HepG2 (cell line): ENCODE data around the gene MPP3. TPM values are rescaled to one million over a fixed set of nuclear protein-coding genes. Genes with fewer than 3 reads are reported as not detected.

ENCODE experiments used
- ATAC-seq: fragments of 200-7000 bp; cut with Tn5 transposase; 3 replicates; pipeline ENCODE4 v1.9.1; 2020; ENCODE audit warnings: mild to moderate bottlenecking, moderate library complexity
- BruUV-seq: library from RNA; stranded (reverse); fragments of 400-500 nt; replicated peaks from 2 replicates; lab custom pipeline; 2021; lab: Mats Ljungman, UMichigan
- CTCF ChIA-PET: fragments of 300-600 bp; formaldehyde crosslinking; extraction: SDS; loops from one replicate; lab custom pipeline; 2021; ENCODE audit warnings: low total read pairs, inconsistent platforms, low intra/inter-chr PET ratio; lab: Yijun Ruan, JAX
- POLR2A ChIA-PET: fragments of 350-600 bp; sonication (Branson Sonifier 250); formaldehyde crosslinking; loops from one replicate; lab custom pipeline; 2020; ENCODE audit warnings: antibody characterized with exemption, inconsistent platforms; lab: Yijun Ruan, JAX
- DNase-seq: peaks from one replicate; pipeline ENCODE4 v3.0.0-alpha.2; 2015; ENCODE audit warnings: low spot score
- FAIRE-seq: peaks from 3 replicates; lab custom pipeline; 2011; peaks lifted over from hg19 to GRCh38; lab: Jason Lieb, UNC
- H2AFZ ChIP-seq: one replicate; pipeline ENCODE4 v1.6.1; 2011; ENCODE audit warnings: low read length, inconsistent platforms
- H3K27ac ChIP-seq: fragments of 300-600 bp; 3 replicates; pipeline ENCODE4 v1.8.0; 2011; ENCODE audit warnings: mixed run types, mild to moderate bottlenecking, mixed read lengths, low read length, inconsistent platforms; ENCODE audit not compliant: insufficient read depth; ENCODE audit errors: extremely low read length
- H3K27me3 ChIP-seq, 2 experiments: fragments of 200-600 bp in 1 of 2; 2 replicates in 1 of 2; 3 replicates in 1 of 2; pipeline versions ENCODE4 v1.6.0 to v1.8.0; 2011; ENCODE audit warnings: low read length in 2 of 2, mild to moderate bottlenecking in 2 of 2, moderate library complexity in 2 of 2, inconsistent platforms in 1 of 2; ENCODE audit not compliant: insufficient read depth in 2 of 2, control insufficient read depth in 1 of 2
- H3K36me3 ChIP-seq, 2 experiments: fragments of 200-600 bp in 1 of 2; replicated peaks in 1 of 2; 2 replicates in 1 of 2; 3 replicates in 1 of 2; pipeline versions ENCODE4 v1.5.1 to v1.8.0; 2011; ENCODE audit warnings: low read length in 2 of 2, inconsistent platforms in 1 of 2; ENCODE audit not compliant: insufficient read depth in 2 of 2, control insufficient read depth in 1 of 2
- H3K4me1 ChIP-seq: 2 replicates; pipeline ENCODE4 v1.5.1; 2012; ENCODE audit warnings: low read length, inconsistent platforms; ENCODE audit not compliant: insufficient read depth
- H3K4me2 ChIP-seq: 2 replicates; pipeline ENCODE4 v1.6.0; 2011; ENCODE audit warnings: low read depth, low read length, inconsistent platforms
- H3K4me3 ChIP-seq, 3 experiments: fragments of 200-600 bp in 1 of 3; sonication (generic), shearing (Covaris generic) in 1 of 3; replicated peaks in 1 of 3; 2 replicates each; pipeline ENCODE4 v1.5.1; 2011 to 2016; ENCODE audit warnings: low read length in 3 of 3, inconsistent platforms in 2 of 3, low read depth in 2 of 3, mild to moderate bottlenecking in 2 of 3, control low read depth in 1 of 3, mixed read lengths in 1 of 3; ENCODE audit not compliant: insufficient read depth in 1 of 3
- H3K79me2 ChIP-seq: one replicate; pipeline ENCODE4 v1.6.1; 2011; ENCODE audit warnings: low read length, inconsistent platforms; ENCODE audit not compliant: insufficient read depth
- H3K9ac ChIP-seq: 2 replicates; pipeline ENCODE4 v1.6.0; 2011; ENCODE audit warnings: mild to moderate bottlenecking, low read depth, low read length, inconsistent platforms; ENCODE audit not compliant: insufficient read depth
- H3K9me3 ChIP-seq: 2 replicates; pipeline ENCODE4 v1.5.1; 2012; ENCODE audit warnings: mild to moderate bottlenecking, low read length
- H4K20me1 ChIP-seq: 2 replicates; pipeline ENCODE4 v1.6.0; 2011; ENCODE audit warnings: inconsistent platforms, mild to moderate bottlenecking, low read length, moderate library complexity; ENCODE audit not compliant: insufficient read depth
- SRSF4 ChIP-seq: fragments of 200-400 bp; formaldehyde crosslinking; IDR thresholded peaks from one replicate; pipeline ENCODE4 v1.6.1; 2018; ENCODE audit warnings: mild to moderate bottlenecking, low read depth, low read length, moderate library complexity; ENCODE audit not compliant: poor library complexity, severe bottlenecking
- ZBTB14 ChIP-seq: sonication (generic); formaldehyde crosslinking; IDR thresholded peaks from 2 replicates; pipeline ENCODE4 v1.4.0; 2020; ENCODE audit warnings: missing genetic modification reagents
- ZBTB34 ChIP-seq: sonication (generic); formaldehyde crosslinking; IDR thresholded peaks from 2 replicates; pipeline ENCODE4 v1.8.0; 2022; ENCODE audit warnings: mild to moderate bottlenecking, missing genetic modification reagents
- ZNF235 ChIP-seq: sonication (generic); formaldehyde crosslinking; IDR thresholded peaks from 2 replicates; pipeline ENCODE4 v1.8.1; 2023; ENCODE audit warnings: mild to moderate bottlenecking, missing genetic modification reagents, borderline replicate concordance
- ZNF407 ChIP-seq: sonication (generic); formaldehyde crosslinking; IDR thresholded peaks from one replicate; pipeline ENCODE4 v1.5.1; 2020; ENCODE audit warnings: mild to moderate bottlenecking, missing genetic modification reagents; ENCODE audit errors: not compliant biosample characterization
- ZNF546 ChIP-seq: sonication (generic); formaldehyde crosslinking; conservative IDR thresholded peaks from 2 replicates; pipeline ENCODE4 v1.8.1; 2023; ENCODE audit warnings: mild to moderate bottlenecking, missing genetic modification reagents
- WGBS: methylation state at CpG from one replicate; pipeline ENCODE4 v1.1.6; 2017; ENCODE audit warnings: low lambda C conversion rate; 5-methylcytosine and 5-hydroxymethylcytosine counted together
- in situ Hi-C: cut with HindIII; loops from 2 replicates; pipeline ENCODE4 v1.10.0; 2017; ENCODE audit warnings: low pct_unique_long_range_greater_than_20kb; ENCODE audit not compliant: extremely low pct_ligation_motif_present
- intact Hi-C: fragments of 100-400 bp; cut with micrococcal nuclease; formaldehyde crosslinking; loops from one replicate; pipeline ENCODE4 v1.10.0; 2022; ENCODE audit not compliant: unreplicated experiment
- polyA plus RNA-seq, 8 experiments: library from polyadenylated mRNA; depleted of rRNA in 3 of 8; stranded (reverse) in 7 of 8; unstranded in 1 of 8; fragments of >200 nt; fragmentation: Illumina TruSeq in 4 of 8; extraction: Trizol in 4 of 8; gene quantifications; 2 replicates each; pipeline versions ENCODE4 v1.2.1 to v1.2.3, GENCODE V29; 2011 to 2016; ENCODE audit warnings: low read depth in 4 of 8, missing spikeins in 1 of 8, mixed read lengths in 1 of 8; ENCODE audit not compliant: insufficient read depth in 1 of 8
- total RNA-seq, 5 experiments: library from RNA; depleted of rRNA; stranded (reverse); fragments of >200 nt; fragmentation: Illumina TruSeq; extraction: Trizol; gene quantifications; 2 replicates each; pipeline ENCODE4 v1.2.3, GENCODE V29; 2016; ENCODE audit warnings: low read depth in 1 of 5

MPP3 gene
- total and polyA plus RNA-seq, 2 of the 13 experiments (the other 11 are each of a cell fraction or from before 2014, with no cell fraction given) = 0.91 to 1.8 TPM

GRCh38 chr17:43759836-43760235, 73.1 kb downstream of the MPP3 start:
- no TSS peak for BruUV-seq
- H3K79me2 ChIP-seq = no peaks in the 10 kb centered on the region
- H4K20me1 ChIP-seq = no peaks in the 10 kb centered on the region
- H3K27me3 ChIP-seq = peaks cover 9 to 45% of the 10 kb centered on the region in 2 experiments; a peak in 4 of 5 replicates
- CTCF ChIA-PET = interaction anchor here (0.7 to 6.1 kb wide), 9 partner anchors 40 to 239 kb away, joined by 3 to 373 read pairs (median 4); no protein-coding TSS in a partner anchor
- no peaks in the 10 kb centered on the region for H3K36me3 ChIP-seq
- in situ Hi-C loops = loop anchor here (5.0 to 10.0 kb wide), 3 partner anchors 68 to 245 kb away; no protein-coding TSS in a partner anchor
- POLR2A ChIA-PET = no interaction called here
- peaks cover 2% of the 10 kb centered on the region for H3K4me1 ChIP-seq
- no peak overlapping the region for H3K9ac ChIP-seq
- FAIRE-seq = no peak
- no peak for TF ChIP-seq ZBTB34 (CRISPR knock-in tag)
- 0 out of 2 replicates have a peak, but pooled peaks have one; percentile 68 for TF ChIP-seq ZNF546 (CRISPR knock-in tag)
- TF ChIP-seq SRSF4 = no peak
- 0 out of 2 replicates have a peak, but pooled peaks have one; percentile 33 for TF ChIP-seq ZNF235 (CRISPR knock-in tag)
- no peak for TF ChIP-seq ZBTB14 (CRISPR knock-in tag)
- TF ChIP-seq ZNF407 (CRISPR knock-in tag) = no peak
- H3K27ac ChIP-seq = no peak overlapping the region
- intact Hi-C loops = loop anchor here (1.0 to 10.0 kb wide), 4 partner anchors 39 to 235 kb away; no protein-coding TSS in a partner anchor
- no peaks in the 10 kb centered on the region for H3K9me3 ChIP-seq
- 34% methylated on average over 7 of the region's 7 CpGs for WGBS
- DNase-seq = no peak
- ATAC-seq = no peak
- H3K4me2 ChIP-seq = no peak overlapping the region
- H3K4me3 ChIP-seq = no peak overlapping the region
- no peak overlapping the region for H2AFZ ChIP-seq
